ENCODE results near the gene LRP10.

LRP10 gene

GRCh38 chr14:22887260-22887989, 15.9 kb downstream of the LRP10 start:
- Histone ChIP-seq H3K4me3 (ENCODE audit: low read length) (peak overlapping the region; percentile 68), H3K27me3 (ENCODE audit: control insufficient read depth, insufficient read depth, low read length) (no peaks in the 10 kb centered on the region), H3K36me3 (ENCODE audit: control insufficient read depth, insufficient read depth, low read length) (no peaks in the 10 kb centered on the region), H3K9me3 (ENCODE audit: control insufficient read depth, low read length) (no peaks in the 10 kb centered on the region), H3K4me1 (ENCODE audit: control insufficient read depth, insufficient read depth, low read length) (peaks cover 31% of the 10 kb centered on the region), H3K9ac (ENCODE audit: low read length) (peak overlapping the region; percentile 82)

GRCh38 chr14:22887990-22888378, 16.4 kb downstream of the LRP10 start:
- H3K9me3 ChIP-seq (ENCODE audit: control insufficient read depth, low read length) = no peaks in the 10 kb centered on the region
- peak overlapping the region; percentile 68 for H3K4me3 ChIP-seq (ENCODE audit: low read length)
- H3K36me3 ChIP-seq (ENCODE audit: control insufficient read depth, insufficient read depth, low read length) = no peaks in the 10 kb centered on the region
- H3K4me1 ChIP-seq (ENCODE audit: control insufficient read depth, insufficient read depth, low read length) = peaks cover 25% of the 10 kb centered on the region
- H3K9ac ChIP-seq (ENCODE audit: low read length) = peak overlapping the region; percentile 82
- H3K27me3 ChIP-seq (ENCODE audit: control insufficient read depth, insufficient read depth, low read length) = no peaks in the 10 kb centered on the region

- H3K9ac ChIP-seq (ENCODE audit: low read length) = peak overlapping the region; percentile 82
- peaks cover 18% of the 10 kb centered on the region for H3K4me1 ChIP-seq (ENCODE audit: control insufficient read depth, insufficient read depth, low read length)
- H3K36me3 ChIP-seq (ENCODE audit: control insufficient read depth, insufficient read depth, low read length) = no peaks in the 10 kb centered on the region
- H3K27me3 ChIP-seq (ENCODE audit: control insufficient read depth, insufficient read depth, low read length) = no peaks in the 10 kb centered on the region
- H3K4me3 ChIP-seq (ENCODE audit: low read length) = no peak overlapping the region
- no peaks in the 10 kb centered on the region for H3K9me3 ChIP-seq (ENCODE audit: control insufficient read depth, low read length)
These were observed 17.1 kb downstream of the LRP10 start for GRCh38 chr14:22888662-22889061.

- Histone ChIP-seq H3K9ac (ENCODE audit: low read length) (no peak overlapping the region), H3K27me3 (ENCODE audit: control insufficient read depth, insufficient read depth, low read length) (no peaks in the 10 kb centered on the region), H3K4me1 (ENCODE audit: control insufficient read depth, insufficient read depth, low read length) (peaks cover 18% of the 10 kb centered on the region), H3K36me3 (ENCODE audit: control insufficient read depth, insufficient read depth, low read length) (no peaks in the 10 kb centered on the region), H3K4me3 (ENCODE audit: low read length) (no peak overlapping the region), H3K9me3 (ENCODE audit: control insufficient read depth, low read length) (no peaks in the 10 kb centered on the region)
These were observed 18.9 kb downstream of the LRP10 start for GRCh38 chr14:22890416-22890815.

- no peaks in the 10 kb centered on the region for H3K36me3 ChIP-seq (ENCODE audit: control insufficient read depth, insufficient read depth, low read length)
- H3K4me3 ChIP-seq (ENCODE audit: low read length) = no peak overlapping the region
- H3K4me1 ChIP-seq (ENCODE audit: control insufficient read depth, insufficient read depth, low read length) = peaks cover 11% of the 10 kb centered on the region
- no peaks in the 10 kb centered on the region for H3K9me3 ChIP-seq (ENCODE audit: control insufficient read depth, low read length)
- H3K9ac ChIP-seq (ENCODE audit: low read length) = no peak overlapping the region
- H3K27me3 ChIP-seq (ENCODE audit: control insufficient read depth, insufficient read depth, low read length) = no peaks in the 10 kb centered on the region
These were observed 20.9 kb downstream of the LRP10 start for GRCh38 chr14:22892488-22892887.

GRCh38 chr14:22893706-22894105, 22.2 kb downstream of the LRP10 start:
- no peak overlapping the region for H3K9ac ChIP-seq (ENCODE audit: low read length)
- no peaks in the 10 kb centered on the region for H3K36me3 ChIP-seq (ENCODE audit: control insufficient read depth, insufficient read depth, low read length)
- no peak overlapping the region for H3K4me3 ChIP-seq (ENCODE audit: low read length)
- H3K4me1 ChIP-seq (ENCODE audit: control insufficient read depth, insufficient read depth, low read length) = no peaks in the 10 kb centered on the region
- H3K27me3 ChIP-seq (ENCODE audit: control insufficient read depth, insufficient read depth, low read length) = no peaks in the 10 kb centered on the region
- no peaks in the 10 kb centered on the region for H3K9me3 ChIP-seq (ENCODE audit: control insufficient read depth, low read length)

GRCh38 chr14:22895402-22895801, 23.9 kb downstream of the LRP10 start:
- no peak overlapping the region for H3K4me3 ChIP-seq (ENCODE audit: low read length)
- H3K9me3 ChIP-seq (ENCODE audit: control insufficient read depth, low read length) = no peaks in the 10 kb centered on the region
- H3K9ac ChIP-seq (ENCODE audit: low read length) = no peak overlapping the region
- H3K27me3 ChIP-seq (ENCODE audit: control insufficient read depth, insufficient read depth, low read length) = no peaks in the 10 kb centered on the region
- no peaks in the 10 kb centered on the region for H3K4me1 ChIP-seq (ENCODE audit: control insufficient read depth, insufficient read depth, low read length)
- no peaks in the 10 kb centered on the region for H3K36me3 ChIP-seq (ENCODE audit: control insufficient read depth, insufficient read depth, low read length)

GRCh38 chr14:22896356-22896755, 24.8 kb downstream of the LRP10 start:
- no peak overlapping the region for H3K9ac ChIP-seq (ENCODE audit: low read length)
- no peaks in the 10 kb centered on the region for H3K4me1 ChIP-seq (ENCODE audit: control insufficient read depth, insufficient read depth, low read length)
- H3K27me3 ChIP-seq (ENCODE audit: control insufficient read depth, insufficient read depth, low read length) = no peaks in the 10 kb centered on the region
- H3K36me3 ChIP-seq (ENCODE audit: control insufficient read depth, insufficient read depth, low read length) = peaks cover 1% of the 10 kb centered on the region
- H3K4me3 ChIP-seq (ENCODE audit: low read length) = no peak overlapping the region
- H3K9me3 ChIP-seq (ENCODE audit: control insufficient read depth, low read length) = no peaks in the 10 kb centered on the region

GRCh38 chr14:22896760-22897159, 25.2 kb downstream of the LRP10 start:
- Histone ChIP-seq H3K4me3 (ENCODE audit: low read length) (no peak overlapping the region), H3K4me1 (ENCODE audit: control insufficient read depth, insufficient read depth, low read length) (no peaks in the 10 kb centered on the region), H3K9me3 (ENCODE audit: control insufficient read depth, low read length) (no peaks in the 10 kb centered on the region), H3K36me3 (ENCODE audit: control insufficient read depth, insufficient read depth, low read length) (peaks cover 5% of the 10 kb centered on the region), H3K27me3 (ENCODE audit: control insufficient read depth, insufficient read depth, low read length) (no peaks in the 10 kb centered on the region), H3K9ac (ENCODE audit: low read length) (no peak overlapping the region)

GRCh38 chr14:22897357-22897756, 25.8 kb downstream of the LRP10 start:
- no peaks in the 10 kb centered on the region for H3K4me1 ChIP-seq (ENCODE audit: control insufficient read depth, insufficient read depth, low read length)
- H3K9me3 ChIP-seq (ENCODE audit: control insufficient read depth, low read length) = no peaks in the 10 kb centered on the region
- H3K9ac ChIP-seq (ENCODE audit: low read length) = no peak overlapping the region
- peaks cover 11% of the 10 kb centered on the region for H3K36me3 ChIP-seq (ENCODE audit: control insufficient read depth, insufficient read depth, low read length)
- no peak overlapping the region for H3K4me3 ChIP-seq (ENCODE audit: low read length)
- H3K27me3 ChIP-seq (ENCODE audit: control insufficient read depth, insufficient read depth, low read length) = no peaks in the 10 kb centered on the region

GRCh38 chr14:22898302-22899090, 27.0 kb downstream of the LRP10 start:
- Histone ChIP-seq H3K27me3 (ENCODE audit: control insufficient read depth, insufficient read depth, low read length) (no peaks in the 10 kb centered on the region), H3K9me3 (ENCODE audit: control insufficient read depth, low read length) (no peaks in the 10 kb centered on the region), H3K9ac (ENCODE audit: low read length) (no peak overlapping the region), H3K36me3 (ENCODE audit: control insufficient read depth, insufficient read depth, low read length) (peaks cover 12% of the 10 kb centered on the region), H3K4me1 (ENCODE audit: control insufficient read depth, insufficient read depth, low read length) (no peaks in the 10 kb centered on the region), H3K4me3 (ENCODE audit: low read length) (no peak overlapping the region)

- H3K4me1 ChIP-seq (ENCODE audit: control insufficient read depth, insufficient read depth, low read length) = peaks cover 4% of the 10 kb centered on the region
- no peaks in the 10 kb centered on the region for H3K27me3 ChIP-seq (ENCODE audit: control insufficient read depth, insufficient read depth, low read length)
- no peak overlapping the region for H3K4me3 ChIP-seq (ENCODE audit: low read length)
- no peak overlapping the region for H3K9ac ChIP-seq (ENCODE audit: low read length)
- H3K36me3 ChIP-seq (ENCODE audit: control insufficient read depth, insufficient read depth, low read length) = peaks cover 17% of the 10 kb centered on the region
- no peaks in the 10 kb centered on the region for H3K9me3 ChIP-seq (ENCODE audit: control insufficient read depth, low read length)
These were observed 28.7 kb downstream of the LRP10 start for GRCh38 chr14:22900081-22900799.

Measured in mucosa of stomach (tissue), 1 donor.